GM12801 (cell line): ENCODE measurements around the gene BABAM2.

Experiments used
- CTCF ChIP-seq: IDR thresholded peaks from one replicate; pipeline ENCODE4 v1.5.1; 2011; ENCODE audit warnings: control low read depth; ENCODE audit not compliant: insufficient read length; ENCODE audit errors: extremely low read depth

The BABAM2 gene

GRCh38 chr2:28348149-28348567 lies 457.6 kb downstream of the BABAM2 start:
- no peak for TF ChIP-seq CTCF

- no peak for TF ChIP-seq CTCF
Measured at GRCh38 chr2:28348921-28349320, 458.4 kb downstream of the BABAM2 start.

GRCh38 chr2:28349546-28350165 lies 459.1 kb downstream of the BABAM2 start:
- no peak for TF ChIP-seq CTCF

GRCh38 chr2:28350196-28350595 lies 459.7 kb downstream of the BABAM2 start:
- no peak for TF ChIP-seq CTCF

- TF ChIP-seq CTCF, result no peak
Measured at GRCh38 chr2:28350791-28351285, 460.3 kb downstream of the BABAM2 start.

- TF ChIP-seq CTCF, result no peak
Measured at GRCh38 chr2:28351621-28352020, 461.1 kb downstream of the BABAM2 start.

GRCh38 chr2:28352104-28352503 lies 461.6 kb downstream of the BABAM2 start:
- no peak for TF ChIP-seq CTCF
